HepG2 (cell line): ENCODE data around the gene COMMD10. TPM values are rescaled to one million over a fixed set of nuclear protein-coding genes. Genes with fewer than 3 reads are reported as not detected.

ENCODE experiments used
- ATAC-seq: fragments of 200-7000 bp; cut with Tn5 transposase; 3 replicates; pipeline ENCODE4 v1.9.1; 2020; ENCODE audit warnings: mild to moderate bottlenecking, moderate library complexity
- BruUV-seq: library from RNA; stranded (reverse); fragments of 400-500 nt; replicated peaks from 2 replicates; lab custom pipeline; 2021; lab: Mats Ljungman, UMichigan
- CTCF ChIA-PET: fragments of 300-600 bp; formaldehyde crosslinking; extraction: SDS; loops from one replicate; lab custom pipeline; 2021; ENCODE audit warnings: low total read pairs, inconsistent platforms, low intra/inter-chr PET ratio; lab: Yijun Ruan, JAX
- POLR2A ChIA-PET: fragments of 350-600 bp; sonication (Branson Sonifier 250); formaldehyde crosslinking; loops from one replicate; lab custom pipeline; 2020; ENCODE audit warnings: antibody characterized with exemption, inconsistent platforms; lab: Yijun Ruan, JAX
- DNase-seq: peaks from one replicate; pipeline ENCODE4 v3.0.0-alpha.2; 2015; ENCODE audit warnings: low spot score
- FAIRE-seq: peaks from 3 replicates; lab custom pipeline; 2011; peaks lifted over from hg19 to GRCh38; lab: Jason Lieb, UNC
- H2AFZ ChIP-seq: one replicate; pipeline ENCODE4 v1.6.1; 2011; ENCODE audit warnings: low read length, inconsistent platforms
- H3K27ac ChIP-seq: fragments of 300-600 bp; 3 replicates; pipeline ENCODE4 v1.8.0; 2011; ENCODE audit warnings: mixed run types, mild to moderate bottlenecking, mixed read lengths, low read length, inconsistent platforms; ENCODE audit not compliant: insufficient read depth; ENCODE audit errors: extremely low read length
- H3K27me3 ChIP-seq, 2 experiments: fragments of 200-600 bp in 1 of 2; 2 replicates in 1 of 2; 3 replicates in 1 of 2; pipeline versions ENCODE4 v1.6.0 to v1.8.0; 2011; ENCODE audit warnings: low read length in 2 of 2, mild to moderate bottlenecking in 2 of 2, moderate library complexity in 2 of 2, inconsistent platforms in 1 of 2; ENCODE audit not compliant: insufficient read depth in 2 of 2, control insufficient read depth in 1 of 2
- H3K36me3 ChIP-seq, 2 experiments: fragments of 200-600 bp in 1 of 2; replicated peaks in 1 of 2; 2 replicates in 1 of 2; 3 replicates in 1 of 2; pipeline versions ENCODE4 v1.5.1 to v1.8.0; 2011; ENCODE audit warnings: low read length in 2 of 2, inconsistent platforms in 1 of 2; ENCODE audit not compliant: insufficient read depth in 2 of 2, control insufficient read depth in 1 of 2
- H3K4me1 ChIP-seq: 2 replicates; pipeline ENCODE4 v1.5.1; 2012; ENCODE audit warnings: low read length, inconsistent platforms; ENCODE audit not compliant: insufficient read depth
- H3K4me2 ChIP-seq: 2 replicates; pipeline ENCODE4 v1.6.0; 2011; ENCODE audit warnings: low read depth, low read length, inconsistent platforms
- H3K4me3 ChIP-seq, 3 experiments: fragments of 200-600 bp in 1 of 3; sonication (generic), shearing (Covaris generic) in 1 of 3; replicated peaks in 1 of 3; 2 replicates each; pipeline ENCODE4 v1.5.1; 2011 to 2016; ENCODE audit warnings: low read length in 3 of 3, inconsistent platforms in 2 of 3, low read depth in 2 of 3, mild to moderate bottlenecking in 2 of 3, control low read depth in 1 of 3, mixed read lengths in 1 of 3; ENCODE audit not compliant: insufficient read depth in 1 of 3
- H3K79me2 ChIP-seq: one replicate; pipeline ENCODE4 v1.6.1; 2011; ENCODE audit warnings: low read length, inconsistent platforms; ENCODE audit not compliant: insufficient read depth
- H3K9ac ChIP-seq: 2 replicates; pipeline ENCODE4 v1.6.0; 2011; ENCODE audit warnings: mild to moderate bottlenecking, low read depth, low read length, inconsistent platforms; ENCODE audit not compliant: insufficient read depth
- H3K9me3 ChIP-seq: 2 replicates; pipeline ENCODE4 v1.5.1; 2012; ENCODE audit warnings: mild to moderate bottlenecking, low read length
- H4K20me1 ChIP-seq: 2 replicates; pipeline ENCODE4 v1.6.0; 2011; ENCODE audit warnings: inconsistent platforms, mild to moderate bottlenecking, low read length, moderate library complexity; ENCODE audit not compliant: insufficient read depth
- ARNTL ChIP-seq: sonication (generic); formaldehyde crosslinking; IDR thresholded peaks from 2 replicates; pipeline ENCODE4 v1.4.0; 2020; ENCODE audit warnings: mild to moderate bottlenecking, missing genetic modification reagents
- ETV6 ChIP-seq: sonication (generic); formaldehyde crosslinking; conservative IDR thresholded peaks from 2 replicates; pipeline ENCODE4 v1.4.0; 2020; ENCODE audit warnings: missing genetic modification reagents
- HDAC2 ChIP-seq: sonication (generic); formaldehyde crosslinking; IDR thresholded peaks from 2 replicates; pipeline ENCODE4 v1.4.0; 2020; ENCODE audit warnings: missing genetic modification reagents
- HHEX ChIP-seq: IDR thresholded peaks from 2 replicates; pipeline ENCODE4 v1.6.1; 2016; ENCODE audit warnings: control low read depth
- KDM4B ChIP-seq: sonication (generic); formaldehyde crosslinking; IDR thresholded peaks from 2 replicates; pipeline ENCODE4 v1.4.0; 2020; ENCODE audit warnings: missing genetic modification reagents
- KMT2A ChIP-seq: sonication (generic); formaldehyde crosslinking; IDR thresholded peaks from 2 replicates; pipeline ENCODE4 v1.4.0; 2020; ENCODE audit warnings: missing genetic modification reagents
- PCBP2 ChIP-seq: fragments of 200-400 bp; formaldehyde crosslinking; optimal IDR thresholded peaks from 2 replicates; pipeline ENCODE3; 2018; ENCODE audit warnings: low read length, low read depth; ENCODE audit not compliant: poor library complexity, severe bottlenecking
- PTBP1 ChIP-seq: fragments of 200-400 bp; formaldehyde crosslinking; IDR thresholded peaks from 2 replicates; pipeline ENCODE4 v1.6.1; 2018; ENCODE audit warnings: low read length, low read depth; ENCODE audit not compliant: poor library complexity, severe bottlenecking
- REPIN1 ChIP-seq: sonication (generic); formaldehyde crosslinking; IDR thresholded peaks from 2 replicates; pipeline ENCODE4 v1.8.0; 2022; ENCODE audit warnings: missing genetic modification reagents, low read depth, mild to moderate bottlenecking, borderline replicate concordance
- RFXAP ChIP-seq: sonication (generic); formaldehyde crosslinking; IDR thresholded peaks from 2 replicates; pipeline ENCODE4 v1.4.0; 2020; ENCODE audit warnings: missing genetic modification reagents, borderline replicate concordance
- RXRA ChIP-seq: sonication (generic); formaldehyde crosslinking; IDR thresholded peaks from 2 replicates; pipeline ENCODE4 v1.5.1; 2020; ENCODE audit warnings: missing genetic modification reagents
- ZNF282 ChIP-seq: fragments of 450-650 bp; IDR thresholded peaks from 2 replicates; pipeline ENCODE4 v1.6.1; 2018; ENCODE audit not compliant: partially characterized antibody
- ZNF564 ChIP-seq: sonication (generic); formaldehyde crosslinking; IDR thresholded peaks from 2 replicates; pipeline ENCODE4 v1.8.1; 2023; ENCODE audit warnings: mild to moderate bottlenecking, missing genetic modification reagents
- ZNF674 ChIP-seq: sonication (generic); formaldehyde crosslinking; IDR thresholded peaks from 2 replicates; pipeline ENCODE4 v1.5.0; 2020; ENCODE audit warnings: low read depth, mild to moderate bottlenecking, missing genetic modification reagents
- ZNF776 ChIP-seq: sonication (generic); formaldehyde crosslinking; IDR thresholded peaks from 2 replicates; pipeline ENCODE4 v1.4.0; 2020; ENCODE audit warnings: mild to moderate bottlenecking, missing genetic modification reagents
- in situ Hi-C: cut with HindIII; loops from 2 replicates; pipeline ENCODE4 v1.10.0; 2017; ENCODE audit warnings: low pct_unique_long_range_greater_than_20kb; ENCODE audit not compliant: extremely low pct_ligation_motif_present
- intact Hi-C: fragments of 100-400 bp; cut with micrococcal nuclease; formaldehyde crosslinking; loops from one replicate; pipeline ENCODE4 v1.10.0; 2022; ENCODE audit not compliant: unreplicated experiment
- polyA plus RNA-seq, 8 experiments: library from polyadenylated mRNA; depleted of rRNA in 3 of 8; stranded (reverse) in 7 of 8; unstranded in 1 of 8; fragments of >200 nt; fragmentation: Illumina TruSeq in 4 of 8; extraction: Trizol in 4 of 8; gene quantifications; 2 replicates each; pipeline versions ENCODE4 v1.2.1 to v1.2.3, GENCODE V29; 2011 to 2016; ENCODE audit warnings: low read depth in 4 of 8, missing spikeins in 1 of 8, mixed read lengths in 1 of 8; ENCODE audit not compliant: insufficient read depth in 1 of 8
- total RNA-seq, 5 experiments: library from RNA; depleted of rRNA; stranded (reverse); fragments of >200 nt; fragmentation: Illumina TruSeq; extraction: Trizol; gene quantifications; 2 replicates each; pipeline ENCODE4 v1.2.3, GENCODE V29; 2016; ENCODE audit warnings: low read depth in 1 of 5
- TF ChIP-seq, protein P1 (sequence below), 2 experiments: fragments of 450-650 bp in 1 of 2; sonication (generic) in 1 of 2; formaldehyde crosslinking in 1 of 2; IDR thresholded peaks; 2 replicates each; pipeline versions ENCODE4 v1.6.1 to v1.8.0; 2016 to 2022; ENCODE audit warnings: antibody characterized with exemption in 1 of 2, mild to moderate bottlenecking in 1 of 2, missing genetic modification reagents in 1 of 2
- TF ChIP-seq, protein P2 (sequence below): sonication (generic); formaldehyde crosslinking; IDR thresholded peaks from 2 replicates; pipeline ENCODE4 v1.8.1; 2022; ENCODE audit warnings: mild to moderate bottlenecking, missing genetic modification reagents

The COMMD10 gene
- total and polyA plus RNA-seq, 2 of the 13 experiments (the other 11 are each of a cell fraction or from before 2014, with no cell fraction given): 16.9 to 39.3 TPM

DNA sequence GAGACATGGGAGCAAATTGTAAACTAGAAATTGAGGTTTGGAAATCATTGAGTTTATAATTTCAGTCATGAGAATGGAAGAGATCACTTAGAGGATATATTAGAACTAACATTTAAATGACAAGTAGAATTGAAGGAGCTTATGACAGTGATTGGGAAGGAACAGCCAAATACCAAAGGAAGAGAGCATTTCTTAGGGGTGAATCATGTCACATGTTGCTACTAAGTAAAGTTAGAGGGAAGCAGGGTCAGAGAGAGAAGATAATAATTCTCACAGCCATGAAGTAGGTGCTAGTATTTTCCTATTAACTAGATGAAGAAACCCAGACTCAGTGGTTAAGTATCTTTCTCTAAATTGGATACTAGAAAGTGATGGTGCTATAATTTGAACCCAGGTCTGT is 59.3 kb downstream of the COMMD10 start:
- Histone ChIP-seq H3K27me3 (no peaks in the 10 kb centered on the region), H3K4me1 (no peaks in the 10 kb centered on the region), H3K27ac (no peak overlapping the region), H3K79me2 (no peaks in the 10 kb centered on the region), H3K4me2 (no peak overlapping the region), H3K9ac (no peak overlapping the region), H3K9me3 (no peaks in the 10 kb centered on the region), H4K20me1 (no peaks in the 10 kb centered on the region), H3K36me3 (no peaks in the 10 kb centered on the region), H3K4me3 (no peak overlapping the region), H2AFZ (no peak overlapping the region)
- no TSS peak for BruUV-seq
- POLR2A ChIA-PET: no interaction called here
- ATAC-seq (no peak), DNase-seq (no peak), FAIRE-seq (no peak)
- intact Hi-C loops (no loop called here), in situ Hi-C loops (loop anchor here (25.0 kb wide), 1 partner anchor 793 kb away; no protein-coding TSS in a partner anchor)
- TF ChIP-seq ARNTL (CRISPR knock-in tag) (no peak), ETV6 (CRISPR knock-in tag) (no peak), RXRA (no peak), ZNF282 (no peak), ZNF674 (no peak), KDM4B (CRISPR knock-in tag) (no peak), PTBP1 (no peak), RFXAP (CRISPR knock-in tag) (no peak), ZNF564 (CRISPR knock-in tag) (no peak), PCBP2 (no peak), HHEX (CRISPR knock-in tag) (no peak), HDAC2 (CRISPR knock-in tag) (no peak), KMT2A (CRISPR knock-in tag) (no peak), ZNF776 (CRISPR knock-in tag) (no peak), REPIN1 (CRISPR knock-in tag) (no peak)
- TF ChIP-seq, protein P1, sequence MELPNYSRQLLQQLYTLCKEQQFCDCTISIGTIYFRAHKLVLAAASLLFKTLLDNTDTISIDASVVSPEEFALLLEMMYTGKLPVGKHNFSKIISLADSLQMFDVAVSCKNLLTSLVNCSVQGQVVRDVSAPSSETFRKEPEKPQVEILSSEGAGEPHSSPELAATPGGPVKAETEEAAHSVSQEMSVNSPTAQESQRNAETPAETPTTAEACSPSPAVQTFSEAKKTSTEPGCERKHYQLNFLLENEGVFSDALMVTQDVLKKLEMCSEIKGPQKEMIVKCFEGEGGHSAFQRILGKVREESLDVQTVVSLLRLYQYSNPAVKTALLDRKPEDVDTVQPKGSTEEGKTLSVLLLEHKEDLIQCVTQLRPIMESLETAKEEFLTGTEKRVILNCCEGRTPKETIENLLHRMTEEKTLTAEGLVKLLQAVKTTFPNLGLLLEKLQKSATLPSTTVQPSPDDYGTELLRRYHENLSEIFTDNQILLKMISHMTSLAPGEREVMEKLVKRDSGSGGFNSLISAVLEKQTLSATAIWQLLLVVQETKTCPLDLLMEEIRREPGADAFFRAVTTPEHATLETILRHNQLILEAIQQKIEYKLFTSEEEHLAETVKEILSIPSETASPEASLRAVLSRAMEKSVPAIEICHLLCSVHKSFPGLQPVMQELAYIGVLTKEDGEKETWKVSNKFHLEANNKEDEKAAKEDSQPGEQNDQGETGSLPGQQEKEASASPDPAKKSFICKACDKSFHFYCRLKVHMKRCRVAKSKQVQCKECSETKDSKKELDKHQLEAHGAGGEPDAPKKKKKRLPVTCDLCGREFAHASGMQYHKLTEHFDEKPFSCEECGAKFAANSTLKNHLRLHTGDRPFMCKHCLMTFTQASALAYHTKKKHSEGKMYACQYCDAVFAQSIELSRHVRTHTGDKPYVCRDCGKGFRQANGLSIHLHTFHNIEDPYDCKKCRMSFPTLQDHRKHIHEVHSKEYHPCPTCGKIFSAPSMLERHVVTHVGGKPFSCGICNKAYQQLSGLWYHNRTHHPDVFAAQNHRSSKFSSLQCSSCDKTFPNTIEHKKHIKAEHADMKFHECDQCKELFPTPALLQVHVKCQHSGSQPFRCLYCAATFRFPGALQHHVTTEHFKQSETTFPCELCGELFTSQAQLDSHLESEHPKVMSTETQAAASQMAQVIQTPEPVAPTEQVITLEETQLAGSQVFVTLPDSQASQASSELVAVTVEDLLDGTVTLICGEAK (IDR thresholded peaks at IDR 0.05): no peak
- TF ChIP-seq, protein P1 (CRISPR knock-in tag; IDR thresholded peaks at IDR 0.05): no peak
- TF ChIP-seq, protein P2, sequence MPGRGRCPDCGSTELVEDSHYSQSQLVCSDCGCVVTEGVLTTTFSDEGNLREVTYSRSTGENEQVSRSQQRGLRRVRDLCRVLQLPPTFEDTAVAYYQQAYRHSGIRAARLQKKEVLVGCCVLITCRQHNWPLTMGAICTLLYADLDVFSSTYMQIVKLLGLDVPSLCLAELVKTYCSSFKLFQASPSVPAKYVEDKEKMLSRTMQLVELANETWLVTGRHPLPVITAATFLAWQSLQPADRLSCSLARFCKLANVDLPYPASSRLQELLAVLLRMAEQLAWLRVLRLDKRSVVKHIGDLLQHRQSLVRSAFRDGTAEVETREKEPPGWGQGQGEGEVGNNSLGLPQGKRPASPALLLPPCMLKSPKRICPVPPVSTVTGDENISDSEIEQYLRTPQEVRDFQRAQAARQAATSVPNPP (CRISPR knock-in tag): no peak
- CTCF ChIA-PET: no interaction called here
